Hepatocyte (in vitro differentiated cells): ENCODE measurements around the gene SWAP70.
A peak's percentile ranks its signal among the peaks of the same experiment; 100 is the strongest.

ENCODE experiments used
- CTCF ChIP-seq: fragments of 200-600 bp; sonication (generic); IDR thresholded peaks from 2 replicates; pipeline ENCODE4 v1.5.1; 2016; ENCODE audit warnings: antibody characterized with exemption, mild to moderate bottlenecking; ENCODE audit not compliant: poor library complexity
- EZH2 ChIP-seq: fragments of 200-600 bp; sonication (generic); IDR thresholded peaks from 2 replicates; pipeline ENCODE4 v1.6.1; 2016; ENCODE audit warnings: antibody characterized with exemption, mild to moderate bottlenecking, borderline replicate concordance
- EZH2phosphoT487 ChIP-seq: fragments of 200-600 bp; sonication (generic); IDR thresholded peaks from one replicate; pipeline ENCODE4 v1.6.1; 2018; ENCODE audit warnings: antibody characterized with exemption, mild to moderate bottlenecking, low read depth, moderate library complexity; ENCODE audit not compliant: unreplicated experiment, severe bottlenecking

- peak; percentile 43 for TF ChIP-seq CTCF
- no peak for TF ChIP-seq EZH2phosphoT487
- TF ChIP-seq EZH2 = no peak
Observed at GRCh38 chr11:9758637-9759518, 95.0 kb downstream of the SWAP70 start.
